Gastroesophageal sphincter (tissue), 4 donors: ENCODE results near the gene PFKFB4. TPM values are rescaled to one million over a fixed set of nuclear protein-coding genes. Genes with fewer than 3 reads are reported as not detected.

ENCODE experiments used
- ATAC-seq: fragments of 150-250 bp; one replicate; pipeline ENCODE4 v1.9.1; 2016; ENCODE audit warnings: mild to moderate bottlenecking, moderate library complexity
- H3K27ac ChIP-seq, 4 donors: fragments of 200-600 bp; sonication (generic) in 3 of 4; 1 replicate in 3 of 4; 2 replicates in 1 of 4; pipeline ENCODE4 v1.5.1; 2016 to 2019
- H3K27me3 ChIP-seq: fragments of 200-600 bp; sonication (generic); one replicate; pipeline ENCODE4 v1.5.1; 2019
- H3K36me3 ChIP-seq, 2 donors: fragments of 200-600 bp; sonication (generic); one replicate each; pipeline ENCODE4 v1.5.1; 2019; ENCODE audit warnings: control low read depth in 1 of 2
- H3K4me1 ChIP-seq, 3 donors: fragments of 200-600 bp; sonication (generic); 1 replicate in 2 of 3; 2 replicates in 1 of 3; pipeline ENCODE4 v1.5.1; 2016 to 2019; ENCODE audit warnings: control low read depth in 2 of 3
- H3K4me3 ChIP-seq, 2 donors: fragments of 200-600 bp; sonication (generic); one replicate each; pipeline ENCODE4 v1.5.1; 2019; ENCODE audit warnings: mild to moderate bottlenecking in 1 of 2, moderate library complexity in 1 of 2
- H3K9me3 ChIP-seq, 3 donors: fragments of 200-600 bp; sonication (generic); one replicate each; pipeline ENCODE4 v1.5.1; 2017 to 2019; ENCODE audit warnings: control low read depth in 2 of 3
- CTCF ChIP-seq, 4 experiments: fragments of 200-600 bp in 2 of 4; fragments of 450-650 bp in 2 of 4; sonication (generic) in 1 of 4; IDR thresholded peaks; one replicate each; pipeline ENCODE4 v1.5.1; 2017 to 2019; ENCODE audit warnings: antibody characterized with exemption in 4 of 4, mild to moderate bottlenecking in 2 of 4, moderate library complexity in 2 of 4
- EP300 ChIP-seq: sonication (generic); formaldehyde crosslinking; IDR thresholded peaks from one replicate; pipeline ENCODE4 v1.6.1; 2017; ENCODE audit warnings: antibody characterized with exemption, mild to moderate bottlenecking
- POLR2A ChIP-seq, 2 donors: fragments of 450-650 bp; IDR thresholded peaks; one replicate each; pipeline ENCODE4 v1.6.1; 2017; ENCODE audit warnings: antibody characterized with exemption in 2 of 2, mild to moderate bottlenecking in 2 of 2, moderate library complexity in 1 of 2
- POLR2AphosphoS5 ChIP-seq: sonication (generic); formaldehyde crosslinking; IDR thresholded peaks from one replicate; pipeline ENCODE4 v1.6.1; 2017; ENCODE audit warnings: antibody characterized with exemption
- WGBS, 2 donors: methylation state at CpG; one replicate each; pipeline ENCODE4 v1.1.5; 2018; ENCODE audit warnings: low coverage in 1 of 2; 5-methylcytosine and 5-hydroxymethylcytosine counted together
- total RNA-seq, 4 donors: library from RNA; depleted of rRNA; stranded (reverse); fragments of >200 nt; gene quantifications; one replicate each; pipeline ENCODE4 v1.1.0, GENCODE V29; 2016

The PFKFB4 gene
- total RNA-seq, 4 donors from 2014 or later, result 1.8 to 2.9 (median 2.4) TPM

DNA sequence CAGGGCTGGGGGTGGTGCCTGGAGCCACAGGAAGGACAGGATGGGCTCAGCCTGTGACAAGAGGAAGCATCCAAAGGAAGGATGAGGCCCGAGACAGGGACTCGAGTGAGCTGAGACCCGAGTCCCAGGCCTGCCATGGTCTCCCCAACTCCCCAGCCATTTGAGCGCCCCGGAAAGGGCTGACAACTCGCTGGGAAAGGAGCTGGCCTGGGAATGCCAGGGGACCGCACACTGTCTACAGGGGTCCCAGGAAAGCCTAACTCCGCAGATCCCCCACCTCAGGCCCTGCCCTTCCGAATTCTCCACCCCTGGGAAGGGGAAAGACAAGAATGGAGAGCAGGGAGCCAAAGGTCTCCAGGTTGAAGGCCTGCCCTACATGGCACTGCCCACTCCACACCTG lies 31.6 kb downstream of the PFKFB4 start:
- WGBS, 2 donors, result 90% methylated on average over 4 of the region's 9 CpGs; no CpG with 5 or more reads in 1 of the 2 donors
- H3K27ac ChIP-seq, result no peak overlapping the region

DNA sequence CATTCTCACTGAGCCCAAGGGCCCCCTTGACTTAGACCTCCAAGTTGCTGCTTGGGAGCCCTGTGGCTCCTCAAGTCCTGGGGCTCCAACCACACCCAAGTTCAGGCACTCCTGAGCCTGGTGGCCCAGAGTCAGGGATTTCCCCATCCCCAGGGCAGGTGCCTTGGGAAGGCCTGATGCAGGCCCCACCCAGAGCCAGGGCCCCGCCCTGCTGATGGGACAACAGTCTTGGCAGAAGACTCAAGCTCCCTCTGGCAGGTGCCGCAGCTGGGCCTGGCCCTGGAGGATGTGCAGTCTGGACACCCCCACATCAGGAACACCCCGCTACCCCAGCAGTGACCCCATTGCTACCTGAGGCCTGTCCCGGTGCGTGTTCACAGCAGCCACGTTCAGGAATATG lies 35.0 kb downstream of the PFKFB4 start:
- peaks cover 0 to 51% of the 10 kb centered on the region in 2 donors for H3K36me3 ChIP-seq
- TF ChIP-seq EP300 (no peak), CTCF (IDR thresholded peaks at IDR 0.05) (no peak)
- no peak overlapping the region for H3K27ac ChIP-seq
- no peaks in the 10 kb centered on the region for H3K9me3 ChIP-seq
- no peak overlapping the region for H3K4me3 ChIP-seq
- H3K4me1 ChIP-seq, result no peaks in the 10 kb centered on the region
- no peaks in the 10 kb centered on the region for H3K27me3 ChIP-seq
- ATAC-seq, result no peak
- WGBS, 2 donors, result no CpG with 5 or more reads among the region's 6 CpGs

More for the DNA sequence above, 31.6 kb downstream of the PFKFB4 start:
- Histone ChIP-seq H3K36me3 (peaks cover 0 to 57% of the 10 kb centered on the region in 2 donors), H3K4me3 (no peak overlapping the region), H3K27me3 (no peaks in the 10 kb centered on the region), H3K9me3 (no peaks in the 10 kb centered on the region), H3K4me1 (no peaks in the 10 kb centered on the region)
- ATAC-seq, result no peak
- TF ChIP-seq CTCF (IDR thresholded peaks at IDR 0.05), result no peak
- TF ChIP-seq POLR2A (IDR thresholded peaks at IDR 0.05), result no peak
- TF ChIP-seq POLR2AphosphoS5, result no peak
- no peak for TF ChIP-seq EP300

DNA sequence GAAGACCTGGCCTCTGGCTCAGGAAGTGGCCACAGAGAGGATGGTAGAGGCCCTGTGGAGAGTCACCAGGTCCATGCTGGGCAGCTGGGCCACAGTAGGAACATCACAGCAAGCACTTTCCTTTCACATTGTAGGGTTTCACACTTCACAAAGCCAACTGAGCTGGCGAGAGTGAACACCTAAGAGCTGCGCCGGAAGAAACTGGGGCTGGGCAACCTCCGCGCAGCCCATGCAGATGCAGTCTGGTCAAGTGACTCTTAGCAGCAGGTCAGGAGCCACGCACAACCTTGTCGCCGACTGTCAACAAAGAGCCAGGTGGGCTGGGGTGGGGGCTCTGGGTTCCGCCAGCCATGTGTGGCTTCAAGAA lies 37.3 kb downstream of the PFKFB4 start:
- Histone ChIP-seq H3K27me3 (no peaks in the 10 kb centered on the region), H3K27ac (no peak overlapping the region), H3K9me3 (no peaks in the 10 kb centered on the region), H3K4me3 (no peak overlapping the region), H3K4me1 (no peaks in the 10 kb centered on the region), H3K36me3 (peaks cover 0 to 36% of the 10 kb centered on the region in 2 donors)
- no peak for ATAC-seq
- no peak for TF ChIP-seq POLR2AphosphoS5
- no peak for TF ChIP-seq POLR2A (IDR thresholded peaks at IDR 0.05)
- TF ChIP-seq EP300, result no peak
- TF ChIP-seq CTCF (IDR thresholded peaks at IDR 0.05), result no peak
- 96% methylated on average over 4 of the region's 9 CpGs; no CpG with 5 or more reads in 1 of the 2 donors for WGBS, 2 donors

DNA sequence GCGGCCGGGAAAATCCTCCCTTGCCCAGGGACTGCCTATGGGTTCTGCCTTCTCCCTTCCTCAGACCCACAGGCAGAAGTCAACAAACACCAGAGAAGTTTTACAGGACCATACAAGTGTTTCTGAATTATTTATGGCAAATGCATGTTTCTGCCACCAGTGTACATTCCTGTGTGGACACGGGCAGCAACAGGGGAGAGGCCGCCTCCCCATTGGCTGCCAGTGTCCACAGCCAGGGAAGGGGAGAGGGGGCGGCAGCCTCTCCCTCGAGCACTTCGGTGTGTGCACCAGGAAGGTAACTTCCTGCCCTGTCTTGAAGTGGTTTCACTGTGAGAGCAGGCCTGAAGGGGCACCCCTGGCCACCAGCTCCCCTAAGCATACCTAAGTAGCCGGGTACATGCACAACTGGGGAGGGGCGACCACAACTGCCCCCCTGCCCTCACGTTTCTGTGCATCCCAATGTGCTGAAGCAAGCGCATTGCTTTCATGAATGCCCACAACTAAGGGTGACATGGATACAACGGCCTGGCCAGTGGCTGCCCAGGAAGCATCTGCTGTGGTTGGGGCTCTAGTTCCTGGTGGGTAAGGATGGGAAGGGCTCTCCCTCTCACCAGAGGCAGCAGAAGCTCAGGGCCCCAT lies 37.8 kb downstream of the PFKFB4 start:
- WGBS, 2 donors, result 47 to 67% methylated on average over 1 to 3 of the region's 12 CpGs
- TF ChIP-seq POLR2A (IDR thresholded peaks at IDR 0.05), result no peak
- no peak for TF ChIP-seq POLR2AphosphoS5
- no peak for TF ChIP-seq CTCF (IDR thresholded peaks at IDR 0.05)
- no peak for TF ChIP-seq EP300
- no peak for ATAC-seq
- no peak overlapping the region for H3K27ac ChIP-seq
- no peaks in the 10 kb centered on the region for H3K4me1 ChIP-seq
- no peaks in the 10 kb centered on the region for H3K9me3 ChIP-seq
- H3K36me3 ChIP-seq, result peaks cover 0 to 36% of the 10 kb centered on the region in 2 donors
- H3K4me3 ChIP-seq, result no peak overlapping the region
- H3K27me3 ChIP-seq, result no peaks in the 10 kb centered on the region

- H3K4me3 ChIP-seq, result no peak overlapping the region
These were observed 38.5 kb downstream of the PFKFB4 start for GRCh38 chr3:48518069-48518468.

More at GRCh38 chr3:48518069-48518468, 38.5 kb downstream of the PFKFB4 start:
- WGBS, 2 donors, result no CpG with 5 or more reads among the region's 6 CpGs
- H3K4me1 ChIP-seq, result no peaks in the 10 kb centered on the region
- no peaks in the 10 kb centered on the region for H3K9me3 ChIP-seq
- no peaks in the 10 kb centered on the region for H3K27me3 ChIP-seq
- H3K27ac ChIP-seq, result no peak overlapping the region
- TF ChIP-seq EP300 (no peak), POLR2A (IDR thresholded peaks at IDR 0.05) (no peak), CTCF (IDR thresholded peaks at IDR 0.05) (no peak), POLR2AphosphoS5 (no peak)
- ATAC-seq, result no peak
- H3K36me3 ChIP-seq, result peaks cover 0 to 30% of the 10 kb centered on the region in 2 donors
